SH-SY5Y (cell line): ENCODE measurements around the gene RSBN1.

Source experiments
- GATA2 ChIP-seq: IDR thresholded peaks from 2 replicates; pipeline ENCODE4 v1.6.1; 2011; ENCODE audit warnings: mild to moderate bottlenecking, low read depth, low read length
- GATA3 ChIP-seq: IDR thresholded peaks from 2 replicates; pipeline ENCODE4 v1.6.1; 2011; ENCODE audit warnings: low read depth, mild to moderate bottlenecking, low read length, moderate library complexity

DNA sequence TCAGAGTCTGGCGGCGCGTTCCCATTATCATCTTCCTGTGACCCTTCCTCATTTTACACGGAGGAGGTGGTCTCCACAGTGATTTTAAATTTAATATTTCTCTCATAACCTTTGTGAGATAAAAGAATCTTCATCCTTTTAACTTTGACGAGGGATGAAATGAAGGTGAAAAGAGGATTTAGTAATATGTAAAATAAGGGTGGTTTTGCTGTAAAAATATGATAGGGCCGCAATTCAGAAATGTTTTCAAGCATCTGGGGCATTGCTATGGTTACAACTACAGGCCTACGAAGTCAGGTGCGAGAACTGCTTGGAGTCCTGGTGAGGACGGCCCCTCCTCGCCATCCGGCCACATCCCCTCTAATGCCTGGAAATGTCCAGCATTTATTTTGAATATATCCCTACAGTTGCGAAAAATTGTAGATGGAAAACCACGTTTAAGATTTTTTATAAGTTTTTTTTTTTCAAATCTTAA lies 422 bp upstream of the RSBN1 start:
- TF ChIP-seq GATA3 (no peak), GATA2 (no peak)
